Left ventricle myocardium superior (tissue), 1 donor: Measurements from ENCODE around the gene LFNG. TPM values are rescaled to one million over a fixed set of nuclear protein-coding genes. Genes with fewer than 3 reads are reported as not detected.
"Not testable (repeated sequence)": the region's sequence is repeated elsewhere in the genome, so short reads cannot be mapped to it uniquely, and the experiment has no call there.

Experiments used
- ATAC-seq: fragments of 200-7000 bp; cut with Tn5 transposase; one replicate; pipeline ENCODE4 v1.9.1; 2020; ENCODE audit warnings: mild to moderate bottlenecking, moderate library complexity
- DNase-seq: peaks from one replicate; pipeline ENCODE4 v3.0.0-alpha.2; 2020
- intact Hi-C: fragments of 100-400 bp; cut with micrococcal nuclease; formaldehyde crosslinking; loops from one replicate; pipeline ENCODE4 v1.11.0; 2022
- total RNA-seq: library from RNA; stranded (reverse); fragmentation: NEBNext Ultra II Directional; extraction: Animal tissue kit (Norgen Biotek cat#: 25700); gene quantifications from one replicate; pipeline ENCODE4 v1.2.1, GENCODE V29; 2021
- donor health status: DM: no; HTN: yes; CAD: no; lungs with severe emphysema.

LFNG gene
- total RNA-seq, 1 donor from 2014 or later: 6.4 TPM

DNA sequence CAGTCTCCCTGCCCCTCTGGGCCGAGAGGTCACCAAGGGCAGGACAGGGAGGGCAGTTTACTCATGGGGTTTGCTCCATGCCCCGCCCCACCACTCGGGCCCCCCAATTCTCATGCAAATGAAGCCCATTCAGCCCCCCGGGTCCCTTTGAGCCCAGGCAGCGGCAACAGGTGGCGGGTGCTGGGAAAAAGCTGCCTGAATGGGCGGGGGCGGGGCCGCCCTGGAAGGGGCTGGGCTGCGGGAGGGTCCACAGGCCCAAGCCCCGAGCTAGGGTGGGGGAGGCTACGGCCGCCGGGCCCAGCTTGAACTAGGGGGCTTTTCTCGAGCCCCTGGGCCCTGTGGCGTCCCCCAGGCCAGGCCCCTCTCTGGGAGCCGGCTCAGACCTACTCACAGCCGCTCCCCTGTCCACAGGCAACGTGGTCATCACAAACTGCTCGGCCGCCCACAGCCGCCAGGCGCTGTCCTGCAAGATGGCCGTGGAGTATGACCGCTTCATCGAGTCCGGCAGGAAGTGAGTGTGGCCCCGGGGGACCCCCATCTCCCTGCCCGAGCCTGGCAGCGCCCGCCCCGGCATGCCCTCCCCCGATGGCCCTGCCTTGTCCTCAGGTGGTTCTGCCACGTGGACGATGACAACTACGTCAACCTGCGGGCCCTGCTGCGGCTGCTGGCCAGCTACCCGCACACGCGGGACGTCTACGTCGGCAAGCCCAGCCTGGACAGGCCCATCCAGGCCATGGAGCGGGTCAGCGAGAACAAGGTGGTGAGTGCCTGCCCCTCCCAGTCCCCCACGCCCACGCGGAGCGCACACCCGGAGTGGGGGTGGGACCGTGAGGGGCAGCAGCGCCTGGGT, 5.5 kb downstream of the LFNG start:
- no peak for ATAC-seq
- intact Hi-C loops: no loop called here
- peak; percentile 33 for DNase-seq

DNA sequence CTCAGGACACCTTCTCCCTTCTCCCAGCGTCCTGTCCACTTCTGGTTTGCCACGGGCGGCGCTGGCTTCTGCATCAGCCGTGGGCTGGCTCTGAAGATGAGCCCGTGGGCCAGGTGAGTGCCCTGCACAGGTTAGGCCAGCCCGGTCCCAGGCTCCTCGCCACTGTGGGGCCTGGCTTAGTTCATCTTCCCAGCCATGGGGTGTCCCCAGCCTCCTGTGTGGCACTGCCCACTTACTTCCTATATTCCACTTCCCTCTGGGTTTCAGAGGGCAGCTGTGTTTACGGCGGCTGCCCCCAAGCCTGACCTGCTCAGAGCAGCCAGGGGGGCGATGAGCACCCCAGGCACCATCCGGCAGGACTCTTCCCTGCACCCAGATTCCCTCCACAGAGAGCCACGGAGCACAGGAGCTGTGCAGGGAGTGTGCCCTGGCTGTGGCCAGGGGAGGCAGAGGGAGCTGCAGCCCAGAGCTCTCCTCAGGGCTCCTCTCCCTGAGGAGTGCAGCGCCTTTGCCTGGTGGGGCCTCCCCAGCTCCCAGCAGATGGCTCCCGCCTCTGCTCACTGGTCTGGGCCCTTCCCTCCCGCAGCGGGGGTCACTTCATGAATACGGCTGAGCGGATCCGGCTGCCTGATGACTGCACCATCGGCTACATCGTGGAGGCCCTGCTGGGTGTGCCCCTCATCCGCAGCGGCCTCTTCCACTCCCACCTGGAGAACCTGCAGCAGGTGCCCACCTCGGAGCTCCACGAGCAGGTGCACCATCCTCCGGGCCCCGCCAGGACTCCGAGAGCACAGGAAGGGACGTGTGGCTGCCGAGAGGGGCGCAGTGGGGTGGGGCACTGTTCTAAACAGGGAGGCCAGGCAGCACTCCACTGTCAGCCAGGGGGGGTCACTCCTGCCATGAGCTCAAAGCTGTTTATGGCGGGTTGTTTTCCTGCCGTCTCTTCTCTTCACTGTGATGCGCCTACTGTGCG, 6.4 kb downstream of the LFNG start:
- ATAC-seq: no peak
- intact Hi-C loops: no loop called here
- no peak for DNase-seq

DNA sequence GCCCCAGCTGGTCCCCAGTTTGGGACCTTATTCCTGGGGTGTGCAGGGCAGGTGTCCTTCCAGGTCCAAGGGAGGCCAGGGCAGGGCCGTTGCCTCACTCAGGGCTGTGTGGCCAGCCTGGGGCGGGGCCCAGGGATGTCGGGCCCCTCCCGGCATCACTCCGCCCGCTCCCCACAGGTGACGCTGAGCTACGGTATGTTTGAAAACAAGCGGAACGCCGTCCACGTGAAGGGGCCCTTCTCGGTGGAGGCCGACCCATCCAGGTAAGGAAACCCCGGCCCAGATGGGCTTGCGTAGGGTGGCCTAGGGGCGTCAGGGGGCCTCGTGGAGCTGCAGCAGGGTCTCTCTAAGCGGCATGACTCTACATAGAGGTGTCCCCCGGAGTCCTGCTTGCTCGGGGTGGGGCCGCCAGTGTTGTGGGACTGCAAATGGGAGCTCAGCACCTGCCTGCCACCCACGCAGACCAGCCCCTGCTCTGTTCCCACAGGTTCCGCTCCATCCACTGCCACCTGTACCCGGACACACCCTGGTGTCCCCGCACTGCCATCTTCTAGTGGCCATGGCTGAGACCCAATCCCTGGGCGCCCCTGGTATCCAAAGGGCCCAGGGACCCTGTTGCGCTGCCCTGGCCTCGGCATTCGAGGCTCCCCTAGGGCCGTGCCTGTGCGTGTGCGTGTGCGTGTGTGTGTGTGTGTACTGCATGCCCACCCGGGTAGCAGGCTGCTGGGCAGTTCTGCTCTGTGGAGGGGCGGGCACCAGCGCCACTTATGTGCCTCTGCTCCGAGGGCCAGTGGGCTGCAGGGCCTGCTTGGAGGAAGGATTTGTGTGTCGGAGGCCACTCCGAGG, 7.3 kb downstream of the LFNG start:
- DNase-seq (peak; percentile 31), ATAC-seq (no peak)
- intact Hi-C loops: no loop called here

DNA sequence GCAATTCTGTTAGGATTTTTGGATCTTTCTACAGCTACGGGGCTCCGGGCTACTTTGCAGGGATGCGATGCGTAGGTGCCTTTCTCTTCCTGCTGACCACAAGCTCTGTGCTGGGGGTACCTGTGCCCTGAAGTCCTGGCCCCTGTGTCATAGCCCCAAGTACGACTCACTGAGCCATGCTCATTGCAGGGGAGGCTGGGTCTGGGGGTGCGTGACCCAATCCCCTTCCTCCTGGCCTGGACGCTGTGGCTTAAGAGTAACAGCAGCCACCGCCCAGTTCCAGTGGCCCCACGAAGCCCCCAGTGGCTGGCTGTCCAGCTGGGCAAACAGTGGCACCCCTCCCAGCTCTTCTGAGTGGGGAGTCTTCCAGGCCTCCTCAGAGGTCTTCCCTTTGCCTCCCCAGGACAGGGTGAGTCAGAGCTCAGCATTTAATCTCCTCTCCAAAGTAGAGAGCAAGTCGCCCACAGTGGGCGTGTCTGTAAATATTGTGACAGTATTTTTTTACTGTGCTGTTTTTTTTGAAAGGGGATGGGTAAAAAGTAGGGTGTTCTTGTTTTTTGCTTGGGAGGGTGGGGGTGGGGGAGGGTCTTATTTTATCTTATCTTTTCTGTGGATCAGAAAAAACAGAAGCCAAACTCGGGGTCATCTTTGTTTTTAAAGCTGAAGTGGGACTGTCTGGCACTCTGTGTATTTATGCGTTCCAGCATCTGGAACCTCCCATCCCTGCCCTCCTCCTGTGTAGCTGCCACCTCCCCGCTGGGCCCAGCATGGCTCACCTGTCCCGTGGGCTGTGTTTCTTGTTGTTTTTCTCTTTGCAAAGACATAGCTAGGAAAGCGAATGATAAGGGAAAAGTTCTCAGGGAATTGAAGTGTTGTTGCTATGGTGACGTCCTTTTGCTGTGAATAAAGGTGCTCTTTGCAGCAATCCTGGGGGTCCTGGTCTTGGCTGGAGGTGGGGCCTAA, 8.2 kb downstream of the LFNG start:
- DNase-seq (peak; percentile 60), ATAC-seq (no peak)
- intact Hi-C loops: no loop called here

DNA sequence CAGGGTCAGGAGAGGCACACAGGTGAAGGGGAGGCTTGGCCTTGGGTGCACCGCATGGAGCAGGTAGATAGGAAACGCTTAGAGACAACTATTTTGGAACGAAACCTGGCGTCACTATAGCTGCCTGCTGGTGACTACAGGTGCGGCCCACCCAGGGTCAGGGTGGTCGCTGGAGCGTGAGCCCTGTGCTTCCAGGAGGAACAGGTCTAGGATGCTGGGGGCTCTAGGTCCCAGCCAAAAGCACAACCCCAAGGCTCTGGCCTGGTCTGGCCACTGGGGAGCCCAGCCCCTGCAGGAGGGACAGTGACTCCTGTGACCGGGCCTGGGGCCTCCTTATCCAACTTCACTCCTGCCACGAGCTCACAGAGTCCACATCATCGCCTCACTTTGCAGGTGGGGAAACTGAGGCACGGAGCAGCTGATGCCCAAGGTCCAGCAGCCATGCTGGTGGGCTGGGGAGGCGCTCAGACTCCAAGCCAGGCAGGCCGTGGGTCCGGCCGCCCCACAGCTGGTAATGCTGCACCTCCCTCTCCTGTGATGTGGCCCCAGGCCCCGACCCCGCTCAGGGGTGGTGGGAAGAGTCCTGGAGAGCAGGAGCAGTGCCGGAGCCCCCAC, 9.0 kb downstream of the LFNG start:
- ATAC-seq (no peak), DNase-seq (no peak)
- intact Hi-C loops: no loop called here

DNA sequence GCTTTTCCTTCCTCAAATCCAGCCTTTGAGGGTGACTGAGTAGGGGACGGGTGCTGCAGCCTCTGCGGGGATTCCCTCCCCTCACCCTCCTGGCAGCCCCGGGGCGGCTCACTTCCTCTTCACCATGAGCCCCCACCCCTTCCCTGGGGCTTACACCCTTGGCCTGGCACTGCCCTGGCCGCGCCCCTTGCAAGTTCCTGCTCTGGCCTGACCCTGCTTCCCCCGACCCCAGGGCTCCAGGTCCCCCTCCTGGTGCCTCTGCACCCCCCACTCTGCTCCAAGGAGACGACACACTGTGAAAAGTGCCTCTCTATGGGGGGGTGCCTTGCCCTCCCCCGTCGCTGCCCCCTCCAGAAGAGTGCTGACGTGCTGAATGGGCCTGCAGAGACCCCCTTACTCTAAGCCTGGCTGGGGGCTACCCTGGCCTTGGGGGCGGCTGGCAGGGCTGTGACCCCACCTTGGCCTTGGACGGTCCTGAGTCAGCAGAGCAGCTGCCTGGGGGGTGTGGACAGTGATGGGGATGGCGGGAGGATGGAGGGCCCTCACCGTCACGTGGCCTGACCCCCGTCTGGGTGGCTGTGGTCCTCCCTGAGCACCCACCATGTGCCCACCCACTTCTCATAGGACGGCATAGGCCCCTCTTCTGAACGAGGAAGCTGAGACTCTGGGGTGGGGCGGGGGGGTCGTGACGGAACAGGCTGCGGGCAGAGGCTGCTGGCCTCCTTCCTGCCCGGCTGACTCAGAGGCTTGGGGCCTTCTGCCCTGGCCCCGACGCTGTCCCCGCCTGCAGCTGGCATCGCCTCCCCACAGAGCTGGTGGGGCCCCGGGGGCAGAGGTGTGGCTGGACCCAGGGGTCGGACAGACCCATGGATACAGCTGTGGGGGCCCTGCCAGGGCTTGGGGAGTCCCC, 9.8 kb downstream of the LFNG start:
- intact Hi-C loops: no loop called here
- DNase-seq: peak; percentile 81
- ATAC-seq: peak; percentile 66

DNA sequence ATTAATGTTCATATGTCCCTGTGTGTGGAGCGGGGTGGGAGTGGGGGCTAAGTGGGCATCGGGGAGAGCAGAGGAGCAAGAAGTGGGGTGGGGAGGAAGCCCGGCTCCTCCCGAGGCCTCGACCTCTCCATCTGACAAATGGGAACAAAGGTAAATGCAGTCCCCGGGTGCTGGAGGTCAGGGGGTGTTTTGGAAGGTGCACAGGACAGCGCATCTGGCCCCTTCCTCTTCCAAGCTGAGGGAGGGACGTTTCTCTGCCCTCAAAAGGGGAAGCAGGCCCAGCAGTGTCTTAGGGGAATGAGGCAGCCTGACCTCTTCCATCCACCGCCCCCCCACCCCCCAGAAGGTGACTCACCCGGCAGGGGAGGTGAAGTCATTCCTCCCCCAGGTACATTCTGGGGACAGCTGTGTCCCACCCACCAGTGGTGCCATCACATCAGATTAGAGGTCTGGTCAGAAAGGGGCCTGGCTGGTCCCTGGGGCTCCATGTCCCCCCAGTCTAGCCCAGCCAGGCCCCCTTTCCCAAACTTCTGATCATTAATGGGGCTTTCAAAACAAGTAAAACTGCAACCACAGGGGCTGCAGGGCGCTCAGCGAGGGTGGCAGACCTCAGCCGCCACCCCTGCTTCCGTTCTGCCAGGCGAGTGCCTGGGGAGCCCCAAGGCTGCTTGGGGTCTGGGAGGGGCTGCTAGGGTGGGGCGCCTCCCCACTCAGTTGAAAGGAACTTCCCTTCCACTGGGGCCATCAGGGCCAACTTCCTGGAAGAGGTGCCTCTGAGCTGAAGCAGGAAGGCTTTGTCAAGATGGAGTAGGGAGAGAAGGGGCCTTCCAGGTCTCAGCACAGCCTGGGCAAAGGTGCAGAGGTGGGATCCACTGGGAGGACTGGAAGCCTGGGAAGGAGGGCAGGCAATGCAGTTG, 10.8 kb downstream of the LFNG start:
- ATAC-seq: peak; percentile 51
- intact Hi-C loops: no loop called here
- DNase-seq: peak; percentile 54

DNA sequence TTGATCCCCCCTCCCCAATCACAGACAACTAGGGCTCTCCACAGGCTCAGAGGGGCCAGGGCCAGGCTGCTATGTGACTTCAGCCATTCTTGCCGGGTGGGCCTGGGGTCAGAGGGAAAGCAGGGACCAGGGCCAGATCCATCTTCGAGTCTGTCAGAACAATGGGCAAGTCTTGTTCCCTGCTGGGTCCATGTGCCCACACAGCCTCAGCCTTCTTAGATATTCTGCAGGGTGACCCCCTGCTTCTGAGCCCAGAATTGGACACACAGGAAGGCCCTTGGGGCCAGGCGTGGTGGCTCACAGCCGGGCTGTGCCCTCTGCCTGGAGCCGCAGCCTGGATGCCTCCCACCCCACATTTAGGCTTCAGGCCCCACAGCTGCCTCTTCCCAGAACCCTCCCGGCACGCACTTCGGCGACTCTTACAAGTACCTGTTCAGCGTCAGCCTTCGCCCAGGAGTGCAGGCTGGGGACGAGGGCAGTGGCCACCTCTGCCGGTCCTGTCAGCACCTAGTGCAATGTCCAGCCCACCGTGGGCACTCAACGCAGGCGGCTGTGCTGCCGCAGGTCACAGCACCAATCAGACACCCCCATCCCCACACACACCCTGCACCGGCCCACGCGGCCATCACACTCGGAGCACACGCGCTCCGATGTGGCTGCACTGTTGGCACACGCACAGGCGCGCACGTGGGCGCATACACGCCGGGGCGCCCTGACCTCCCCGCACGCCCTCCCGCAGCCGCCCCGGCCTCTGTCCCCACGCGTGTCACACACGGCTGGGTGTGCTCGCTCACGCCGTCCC, 11.6 kb downstream of the LFNG start:
- intact Hi-C loops, ATAC-seq: not testable (repeated sequence)
- DNase-seq: peak; percentile 35

DNA sequence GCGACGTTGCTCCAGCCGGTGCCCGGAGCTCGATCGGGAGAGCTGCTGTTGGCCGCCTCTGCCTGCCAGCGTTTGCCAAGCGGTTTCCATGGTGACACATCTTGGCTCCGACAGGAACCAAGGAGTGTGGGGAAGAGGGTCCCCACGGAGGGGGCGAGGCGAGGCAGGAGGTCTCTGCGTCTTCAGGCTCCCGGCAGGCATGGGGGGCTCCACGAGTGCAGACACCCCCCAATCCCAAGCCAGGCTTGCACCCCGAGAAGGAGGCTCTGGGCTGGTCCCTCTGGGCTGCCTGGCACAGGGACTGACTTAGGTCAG, 12.2 kb downstream of the LFNG start:
- intact Hi-C loops, ATAC-seq, DNase-seq: not testable (repeated sequence)

DNA sequence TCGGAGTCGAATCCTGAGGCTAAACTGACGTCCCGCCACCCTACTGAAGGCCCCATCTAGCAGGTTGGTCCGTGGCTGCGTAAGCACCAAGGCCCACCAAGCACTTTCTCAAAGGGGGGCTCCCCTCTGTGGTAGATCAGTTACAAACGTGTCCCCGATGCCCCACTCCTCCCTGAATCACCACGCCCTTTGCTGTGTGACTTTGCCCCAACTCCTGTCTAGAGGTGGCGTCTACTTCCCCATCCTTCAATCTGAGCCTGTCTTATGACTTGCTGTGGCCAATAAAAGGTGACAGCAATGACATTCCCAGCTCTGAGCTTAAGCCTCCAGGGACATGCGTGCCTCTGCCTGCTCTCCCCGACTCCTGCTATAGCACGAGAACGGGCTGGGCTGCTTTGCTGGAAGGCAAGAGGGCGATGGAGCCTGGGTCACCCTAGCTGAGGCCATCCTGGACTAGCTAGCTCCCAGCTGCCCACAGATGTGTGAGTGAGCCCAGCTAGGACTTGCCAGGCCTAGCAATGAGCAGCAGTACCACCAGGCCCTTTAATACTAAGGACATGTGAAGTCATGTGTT, 12.7 kb downstream of the LFNG start:
- intact Hi-C loops, ATAC-seq: not testable (repeated sequence)
- peak; percentile 20 for DNase-seq

DNA sequence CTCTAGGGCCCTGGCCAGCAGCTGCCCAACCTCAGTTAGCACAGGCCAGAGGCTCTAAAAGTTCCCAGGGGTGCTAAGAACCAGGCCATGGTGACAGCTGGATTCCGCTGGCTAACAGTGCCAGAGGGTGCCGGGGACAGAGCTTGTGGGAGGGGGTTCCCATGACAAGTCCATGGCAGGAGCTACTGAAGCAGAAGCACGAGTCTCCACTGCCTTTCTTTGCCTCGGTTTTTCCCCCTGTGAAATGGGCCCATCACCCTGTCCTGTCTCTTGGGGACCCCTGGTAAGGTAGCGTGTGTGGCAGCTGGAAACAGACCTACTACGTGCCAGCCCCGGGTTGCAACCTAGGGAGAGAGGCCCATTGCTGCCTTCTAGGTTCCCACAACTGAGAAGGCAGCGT, 13.2 kb downstream of the LFNG start:
- ATAC-seq, intact Hi-C loops: not testable (repeated sequence)
- peak; percentile 2 for DNase-seq

DNA sequence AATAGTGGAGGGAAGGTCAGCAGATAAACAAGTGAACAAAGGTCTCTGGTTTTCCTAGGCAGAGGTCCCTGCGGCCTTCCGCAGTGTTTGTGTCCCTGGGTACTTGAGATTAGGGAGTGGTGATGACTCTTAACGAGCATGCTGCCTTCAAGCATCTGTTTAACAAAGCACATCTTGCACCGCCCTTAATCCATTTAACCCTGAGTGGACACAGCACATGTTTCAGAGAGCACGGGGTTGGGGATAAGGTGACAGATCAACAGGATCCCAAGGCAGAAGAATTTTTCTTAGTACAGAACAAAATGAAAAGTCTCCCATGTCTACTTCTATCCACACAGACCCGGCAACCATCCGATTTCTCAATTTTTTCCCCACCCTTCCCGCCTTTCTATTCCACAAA, 14.0 kb downstream of the LFNG start:
- ATAC-seq, intact Hi-C loops, DNase-seq: not testable (repeated sequence)

DNA sequence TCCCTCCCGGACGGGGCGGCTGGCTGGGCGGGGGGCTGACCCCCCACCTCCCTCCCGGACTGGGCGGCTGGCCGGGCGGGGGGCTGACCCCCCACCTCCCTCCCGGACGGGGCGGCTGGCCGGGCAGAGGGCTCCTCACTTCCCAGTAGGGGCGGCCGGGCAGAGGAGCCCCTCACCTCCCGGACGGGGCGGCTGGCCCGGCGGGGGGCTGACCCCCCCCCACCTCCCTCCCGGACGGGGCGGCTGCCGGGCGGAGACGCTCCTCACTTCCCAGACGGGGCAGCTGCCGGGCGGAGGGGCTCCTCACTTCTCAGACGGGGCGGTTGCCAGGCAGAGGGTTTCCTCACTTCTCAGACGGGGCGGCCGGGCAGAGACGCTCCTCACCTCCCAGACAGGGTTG, 14.6 kb downstream of the LFNG start:
- peak; percentile 7 for DNase-seq
- intact Hi-C loops, ATAC-seq: not testable (repeated sequence)

DNA sequence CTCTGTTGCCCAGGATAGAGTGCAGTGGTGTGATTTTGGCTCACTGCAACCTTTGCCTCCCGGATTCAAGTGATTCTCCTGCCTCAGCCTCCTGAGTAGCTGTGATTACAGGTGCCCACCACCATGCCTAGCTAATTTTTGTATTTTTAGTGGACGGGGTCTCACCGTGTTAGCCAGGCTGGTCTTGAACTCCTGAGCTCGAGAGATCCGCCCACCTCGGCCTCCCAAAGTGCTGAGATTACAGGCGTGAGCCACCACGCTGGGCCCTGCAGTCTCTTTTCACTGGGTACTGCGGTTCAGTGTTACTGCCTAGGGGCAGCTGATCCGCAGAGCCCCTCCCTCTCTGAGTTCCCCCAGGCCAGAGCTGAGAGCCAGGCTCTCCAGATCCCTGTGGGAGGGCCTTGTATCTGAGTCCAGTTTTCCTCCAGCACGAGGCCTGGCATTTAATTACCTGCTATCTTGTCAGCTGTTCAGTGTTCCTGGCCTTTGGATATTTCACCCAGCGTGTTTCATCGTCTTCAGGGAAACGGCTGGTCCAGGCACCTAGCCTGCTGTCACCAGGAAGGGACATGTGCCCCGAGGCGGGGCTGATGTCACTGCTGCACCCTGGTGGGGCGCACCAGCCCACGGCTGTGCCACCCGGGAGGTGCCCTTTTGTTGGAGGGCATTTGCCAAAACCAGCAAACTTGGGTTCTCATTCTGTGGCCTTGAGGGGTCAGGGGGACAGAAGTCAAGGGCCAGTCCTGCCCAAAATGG, 16.5 kb downstream of the LFNG start:
- ATAC-seq, intact Hi-C loops: not testable (repeated sequence)
- peak; percentile 23 for DNase-seq
